GM18511 (cell line): ENCODE results near the gene ATP2B3.

Source experiments
- ATAC-seq: cut with Tn5 transposase; IDR thresholded peaks from one replicate; pipeline ENCODE4 v1.9.1; 2021; ENCODE audit warnings: mild to moderate bottlenecking, moderate library complexity; ENCODE audit not compliant: unreplicated experiment

The ATP2B3 gene

DNA sequence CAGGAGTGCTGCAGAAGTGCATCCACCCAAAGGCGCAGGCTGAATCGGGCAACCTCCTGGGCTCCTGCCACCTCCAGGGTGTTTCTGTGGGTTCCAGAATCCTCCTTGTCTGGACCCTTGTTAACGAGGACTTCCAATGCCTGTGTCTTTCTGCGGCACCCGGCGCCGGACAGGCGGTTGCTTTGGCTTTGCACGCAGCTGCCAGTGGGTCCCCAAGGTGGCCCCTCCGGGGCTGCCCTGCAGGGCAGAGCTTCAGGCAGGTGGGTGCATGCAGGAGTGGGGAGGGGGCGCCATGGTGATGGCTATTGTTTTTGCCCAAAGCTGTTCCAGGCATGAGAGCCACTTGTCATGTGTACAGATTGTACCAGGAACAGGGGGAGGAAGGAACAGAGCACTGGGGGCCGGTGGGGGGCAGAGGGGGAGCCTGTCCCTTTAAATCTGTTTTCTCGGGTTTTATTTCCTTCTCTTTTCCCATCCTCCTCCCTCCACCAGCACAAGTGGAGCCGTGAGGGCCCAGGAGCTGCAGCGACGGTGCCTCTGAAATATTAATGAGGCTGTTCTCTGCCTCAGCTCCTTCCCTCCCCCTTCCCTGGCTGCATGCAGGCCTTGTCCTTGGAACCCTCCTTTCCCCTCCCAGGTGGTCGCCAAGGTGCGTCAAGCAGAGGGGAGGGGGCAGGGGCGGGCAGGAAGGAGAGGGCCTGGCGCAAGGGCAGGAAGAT, 13.1 kb downstream of the ATP2B3 start:
- no peak for ATAC-seq

DNA sequence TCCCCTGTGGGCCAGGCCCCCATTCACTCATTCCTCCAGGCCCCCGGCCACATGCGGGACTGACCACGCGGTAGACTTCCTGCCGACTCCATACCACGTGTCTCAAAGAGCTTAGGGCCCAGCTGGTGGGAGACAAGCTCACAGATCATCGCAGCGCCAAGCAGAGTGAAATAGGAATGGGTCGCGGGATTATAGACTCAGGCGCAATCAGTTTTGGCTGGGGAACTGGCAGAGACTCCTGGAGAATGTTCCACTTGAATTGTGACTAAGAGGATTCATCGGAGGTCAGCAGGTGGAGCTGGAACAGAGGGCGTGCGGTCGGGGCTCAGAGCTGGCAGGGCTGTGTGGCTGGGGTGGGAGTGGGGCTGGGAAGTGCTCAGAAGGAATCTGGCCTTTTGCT, 15.6 kb downstream of the ATP2B3 start:
- ATAC-seq = no peak

DNA sequence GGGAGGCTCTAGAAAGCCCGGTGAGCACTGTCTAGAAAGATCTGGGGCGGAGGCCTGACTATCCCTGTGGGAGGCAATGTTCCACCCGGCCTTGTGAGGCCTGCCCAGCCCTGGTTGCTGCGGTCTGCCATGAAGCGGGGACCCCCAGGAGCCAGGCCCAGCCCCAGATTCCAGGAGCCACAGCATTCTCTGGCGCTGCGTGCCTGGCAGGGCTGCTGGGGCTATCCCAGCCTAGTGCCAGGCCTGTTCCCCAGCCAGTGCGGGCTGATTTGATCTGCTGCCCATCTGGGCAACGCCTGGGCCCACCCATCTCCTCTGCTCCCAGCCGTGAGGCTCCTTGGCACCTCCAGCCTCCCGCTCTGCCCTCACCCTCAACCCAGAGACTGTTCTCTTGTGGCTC, 19.6 kb downstream of the ATP2B3 start:
- ATAC-seq = no peak

DNA sequence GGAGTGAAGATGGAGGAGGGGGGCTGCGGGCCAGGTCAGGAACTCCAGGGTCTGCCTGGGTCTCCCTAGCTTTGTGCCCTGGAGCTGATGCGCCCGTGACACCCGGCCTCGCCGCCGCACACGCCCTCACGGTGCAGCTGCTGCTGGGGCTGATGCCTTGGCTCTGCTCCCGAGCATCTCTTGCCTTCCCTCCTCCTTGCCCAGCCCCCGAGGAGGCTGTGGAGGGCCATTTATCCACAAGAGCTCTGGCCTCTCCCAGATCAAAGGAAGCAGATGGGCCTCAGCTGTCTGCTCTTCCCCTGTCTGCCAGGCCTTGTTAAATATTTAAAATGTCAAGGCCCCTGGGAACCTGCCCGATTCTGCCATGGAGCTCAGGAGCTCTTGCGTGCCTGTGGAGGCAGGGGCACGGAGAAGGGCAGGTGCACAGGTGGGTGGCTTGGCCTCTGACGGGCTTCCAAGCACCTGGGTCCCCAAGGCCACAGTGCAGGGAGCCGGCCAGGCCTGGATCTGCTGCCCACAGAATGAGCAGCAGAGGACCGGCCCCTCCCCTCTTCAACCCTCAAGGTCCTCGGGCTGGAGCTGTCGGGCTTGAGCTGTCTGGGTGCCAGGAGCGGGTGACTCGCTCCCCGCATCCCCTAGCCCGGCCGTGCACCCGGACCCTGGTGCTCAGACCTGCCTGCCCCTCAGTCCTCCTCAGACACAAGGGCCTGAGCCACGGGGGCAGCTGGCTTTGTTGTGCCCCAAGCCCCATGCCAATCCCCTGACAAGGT, 20.3 kb downstream of the ATP2B3 start:
- no peak for ATAC-seq

GRCh38 chrX:153538424-153538823, 21.0 kb downstream of the ATP2B3 start:
- ATAC-seq = no peak

- peak; percentile 72 for ATAC-seq
Measured at GRCh38 chrX:153539171-153539978, 21.9 kb downstream of the ATP2B3 start.

DNA sequence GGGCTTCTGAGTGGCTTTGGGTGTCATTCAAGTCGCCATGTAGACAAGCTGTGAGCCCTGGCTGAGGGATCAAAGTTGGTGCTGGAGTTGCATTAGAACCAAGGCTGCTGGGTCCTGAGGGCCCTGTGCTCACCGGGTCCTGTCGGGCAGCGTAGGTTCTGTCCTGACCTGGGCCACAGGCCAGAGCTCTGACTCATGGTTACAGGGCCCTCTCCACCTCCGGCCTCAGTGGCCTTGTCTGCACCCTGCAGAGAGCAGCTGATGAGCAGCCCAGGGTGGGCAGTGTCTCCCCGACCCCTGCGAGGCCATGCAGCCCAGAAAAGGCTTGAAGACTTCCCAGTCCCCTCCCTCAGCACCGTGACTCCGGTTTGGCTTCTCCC, 22.5 kb downstream of the ATP2B3 start:
- peak; percentile 13 for ATAC-seq

DNA sequence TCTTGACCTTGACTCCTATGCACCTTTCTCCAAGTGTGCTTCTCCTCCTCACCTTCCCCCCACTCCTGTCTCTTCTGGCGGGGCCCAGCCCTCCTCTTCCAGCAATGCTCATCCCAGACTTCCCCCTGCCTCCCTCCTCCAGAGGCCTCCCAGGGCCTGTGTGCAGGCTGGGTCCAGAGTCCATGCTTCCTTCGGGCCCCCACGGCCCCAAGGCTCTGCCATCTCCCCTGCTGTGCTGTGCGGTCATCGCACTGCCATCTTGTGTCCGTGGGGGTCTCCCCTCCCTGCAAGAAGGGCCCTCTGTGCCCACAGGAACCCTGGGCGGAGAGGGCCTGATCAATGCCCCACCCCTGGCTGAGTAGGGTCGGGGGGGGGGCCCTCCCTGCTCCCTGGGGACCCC, 27.3 kb downstream of the ATP2B3 start:
- no peak for ATAC-seq

DNA sequence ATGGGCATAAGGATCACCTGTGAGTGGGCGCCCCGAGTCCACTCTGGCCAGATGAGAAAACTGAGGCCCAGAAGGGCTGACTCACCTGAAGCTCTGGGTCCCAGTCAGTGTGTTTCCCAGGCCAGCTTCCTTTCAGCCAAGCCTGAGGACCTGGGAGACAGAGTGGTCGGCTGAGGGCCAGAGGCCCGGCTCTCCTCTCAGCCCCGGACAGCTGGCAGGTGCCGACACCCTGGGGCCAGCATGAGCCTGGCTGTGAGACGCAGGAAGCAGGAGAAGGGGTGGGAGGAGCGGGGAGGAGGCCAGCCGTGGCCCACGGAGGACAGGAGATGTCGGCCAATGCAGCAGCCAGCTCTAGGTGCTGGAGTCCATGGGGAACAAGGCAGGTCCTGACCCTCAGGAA, 28.9 kb downstream of the ATP2B3 start:
- ATAC-seq = no peak

DNA sequence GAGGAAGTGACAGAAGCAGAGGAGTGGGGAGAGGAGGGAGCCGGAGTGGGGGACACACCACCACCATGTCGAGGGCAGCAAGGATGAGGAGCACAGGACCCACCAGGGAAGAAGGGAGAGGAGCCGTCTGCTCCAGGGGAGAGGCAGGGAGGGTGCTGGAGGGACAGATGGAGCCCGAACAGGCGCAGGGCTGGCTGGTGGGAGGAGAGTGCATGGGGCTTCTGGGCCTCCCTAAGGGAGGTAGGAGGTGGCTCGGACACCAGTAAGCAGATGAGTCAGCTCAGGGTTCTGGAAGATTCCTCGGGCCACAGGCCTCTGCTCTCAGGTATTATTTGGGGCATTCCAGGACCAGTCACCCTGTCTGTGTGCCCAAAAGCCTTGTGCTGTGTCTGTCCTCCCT, 29.8 kb downstream of the ATP2B3 start:
- ATAC-seq = no peak

GRCh38 chrX:153549231-153549630, 31.8 kb downstream of the ATP2B3 start:
- no peak for ATAC-seq

DNA sequence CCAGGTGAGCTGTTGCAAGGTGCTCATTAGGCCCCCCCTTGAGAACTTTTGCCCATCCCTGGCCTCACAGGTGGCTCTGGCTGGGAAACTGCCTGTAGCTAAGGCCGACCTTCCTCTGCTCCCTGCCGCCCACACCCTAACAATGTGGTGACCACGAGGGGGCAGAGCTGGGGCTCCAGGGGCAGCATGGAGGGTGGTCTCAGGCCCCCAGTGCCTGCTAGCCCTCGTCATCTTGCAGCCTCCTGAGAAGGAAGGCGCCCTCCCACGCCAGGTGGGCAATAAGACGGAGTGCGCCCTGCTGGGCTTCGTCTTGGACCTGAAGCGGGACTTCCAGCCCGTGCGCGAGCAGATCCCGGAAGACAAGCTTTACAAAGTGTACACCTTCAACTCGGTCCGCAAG, 32.4 kb downstream of the ATP2B3 start:
- no peak for ATAC-seq

DNA sequence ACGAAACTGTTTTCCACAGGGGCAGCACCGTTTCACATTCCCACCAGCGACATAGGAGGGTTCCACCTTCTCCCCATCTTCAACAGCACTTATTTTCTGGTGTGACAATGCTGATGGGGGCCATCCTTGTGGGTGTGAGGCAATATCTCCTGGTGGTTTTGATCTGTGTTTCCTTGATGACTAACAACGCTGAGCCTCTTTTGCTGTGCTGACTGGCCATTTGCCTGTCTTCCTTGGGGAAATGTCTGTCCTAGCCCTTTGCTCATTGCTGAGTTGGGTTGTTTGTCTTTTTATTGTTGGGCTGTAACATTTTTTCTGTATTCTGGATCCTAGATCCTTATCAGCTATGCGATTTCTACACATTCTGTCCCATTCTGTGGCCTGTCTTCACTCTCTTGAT, 33.7 kb downstream of the ATP2B3 start:
- ATAC-seq = no peak

DNA sequence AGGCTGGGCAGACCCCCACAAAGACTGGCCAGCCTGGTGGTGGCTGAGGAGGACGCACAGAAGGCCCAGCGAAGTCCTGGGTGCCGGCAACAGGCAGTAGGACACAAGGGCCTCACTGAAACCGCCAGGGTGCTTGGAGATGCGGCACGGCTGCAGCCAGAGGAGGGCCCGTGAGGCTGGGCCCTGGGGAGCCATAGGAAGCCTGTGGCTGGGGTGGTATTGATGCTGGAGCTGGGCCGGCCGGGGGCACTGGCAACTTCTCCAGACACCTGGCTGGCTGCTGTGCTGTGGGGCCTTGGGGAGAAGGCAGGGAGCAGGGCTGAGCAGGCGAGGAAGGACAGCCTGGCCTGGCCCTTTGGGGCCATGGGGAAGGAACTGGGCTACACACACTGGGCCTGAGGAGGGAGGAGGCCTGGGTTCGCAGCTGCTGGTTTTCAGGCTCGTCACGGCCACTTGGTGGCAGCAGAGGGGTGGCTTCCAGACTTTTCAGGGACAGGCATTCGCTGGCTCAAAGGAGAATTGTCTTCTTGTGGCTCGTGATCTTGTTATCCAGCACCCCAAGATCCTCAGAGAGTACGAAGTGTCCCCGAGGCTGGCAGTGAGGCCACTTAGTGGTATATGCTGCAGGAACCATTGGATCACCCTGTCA, 37.2 kb downstream of the ATP2B3 start:
- no peak for ATAC-seq

GRCh38 chrX:153556767-153557166, 39.3 kb downstream of the ATP2B3 start:
- ATAC-seq = no peak

GRCh38 chrX:153557618-153558355, 40.3 kb downstream of the ATP2B3 start:
- ATAC-seq = no peak

DNA sequence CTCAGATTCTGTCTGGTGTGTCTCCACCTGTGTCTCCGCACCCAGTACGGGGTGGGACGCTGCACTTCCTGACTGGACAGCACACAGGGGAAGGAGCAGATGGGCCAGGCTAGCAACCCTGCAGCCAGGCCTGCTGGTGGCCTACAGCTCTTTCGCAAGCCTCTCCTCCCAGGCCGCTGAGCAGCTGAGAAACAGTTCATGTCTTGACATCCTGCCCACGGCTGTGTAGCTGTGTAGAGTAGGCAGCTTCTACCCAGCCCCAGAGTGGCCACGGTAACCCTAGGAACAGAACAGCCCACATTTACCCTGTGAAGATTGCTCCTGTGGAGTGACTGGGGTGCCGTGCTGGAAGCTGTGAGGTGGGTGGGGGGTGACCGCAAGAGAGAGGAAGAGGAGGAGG, 42.6 kb downstream of the ATP2B3 start:
- ATAC-seq = no peak

GRCh38 chrX:153560466-153560865, 43.0 kb downstream of the ATP2B3 start:
- no peak for ATAC-seq

- no peak for ATAC-seq
Measured at GRCh38 chrX:153561337-153561736, 43.9 kb downstream of the ATP2B3 start.

DNA sequence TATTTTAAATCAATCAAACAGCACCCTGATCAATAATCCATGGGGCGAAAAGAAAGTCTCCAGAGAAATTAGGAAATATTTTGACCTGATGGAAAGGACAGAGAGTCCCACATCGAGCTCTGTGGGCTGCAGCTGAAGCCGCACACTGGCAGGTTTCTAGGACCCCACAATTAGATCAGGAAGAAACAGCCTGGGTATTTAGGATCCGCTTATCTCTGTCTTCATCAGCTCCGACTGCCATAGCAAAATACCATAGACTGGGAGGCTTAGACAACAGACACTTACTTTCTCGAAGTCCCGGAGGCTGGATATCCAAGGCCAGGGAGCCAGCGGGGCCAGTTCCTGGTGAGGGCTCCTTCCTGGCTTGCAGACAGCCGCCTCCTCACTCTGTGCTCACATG, 45.1 kb downstream of the ATP2B3 start:
- no peak for ATAC-seq
